MCF 10A (cell line): ENCODE measurements around the gene IRF9. TPM values are rescaled to one million over a fixed set of nuclear protein-coding genes. Genes with fewer than 3 reads are reported as not detected.

Experiments used
- BruUV-seq: library from RNA; stranded (reverse); fragments of 400-500 nt; replicated peaks from 2 replicates; lab custom pipeline; 2021; lab: Mats Ljungman, UMichigan
- CTCF ChIA-PET: fragments of 300-600 bp; sonication (Branson Sonifier 250); formaldehyde crosslinking; extraction: SDS; loops from one replicate; lab custom pipeline; 2021; ENCODE audit warnings: antibody characterized with exemption, inconsistent platforms; lab: Yijun Ruan, JAX
- POLR2A ChIA-PET: fragments of 300-600, 350-650 bp; sonication (Branson Sonifier 250); formaldehyde crosslinking; extraction: SDS; loops from one replicate; lab custom pipeline; 2020; ENCODE audit warnings: antibody characterized with exemption, inconsistent platforms; lab: Yijun Ruan, JAX
- DNase-seq: peaks from one replicate; pipeline ENCODE4 v3.0.0-alpha.2; 2018; ENCODE audit not compliant: unreplicated experiment
- H3K27ac Mint-ChIP-seq: one replicate; pipeline ENCODE4 v1.8.0; 2022; ENCODE audit warnings: mild to moderate bottlenecking, low read depth, mixed read lengths; ENCODE audit not compliant: unreplicated experiment
- H3K27me3 Mint-ChIP-seq: one replicate; pipeline ENCODE4 v1.8.0; 2022; ENCODE audit warnings: mixed read lengths; ENCODE audit not compliant: insufficient read depth, unreplicated experiment
- H3K36me3 Mint-ChIP-seq: one replicate; pipeline ENCODE4 v1.8.0; 2022; ENCODE audit warnings: mild to moderate bottlenecking, moderate library complexity, mixed read lengths; ENCODE audit not compliant: insufficient read depth, unreplicated experiment
- H3K4me1 Mint-ChIP-seq: one replicate; pipeline ENCODE4 v1.8.0; 2022; ENCODE audit warnings: mixed read lengths; ENCODE audit not compliant: insufficient read depth, unreplicated experiment
- H3K4me3 Mint-ChIP-seq: one replicate; pipeline ENCODE4 v1.8.0; 2022; ENCODE audit warnings: mild to moderate bottlenecking, moderate library complexity, mixed read lengths; ENCODE audit not compliant: unreplicated experiment
- H3K9me3 Mint-ChIP-seq: one replicate; pipeline ENCODE4 v1.8.0; 2022; ENCODE audit warnings: mixed read lengths; ENCODE audit not compliant: unreplicated experiment
- CTCF ChIP-seq: fragments of 200-600 bp; IDR thresholded peaks from one replicate; pipeline ENCODE4 v1.8.0; 2022; ENCODE audit warnings: antibody characterized with exemption, mild to moderate bottlenecking; ENCODE audit not compliant: unreplicated experiment
- intact Hi-C: fragments of 100-400 bp; cut with micrococcal nuclease; formaldehyde crosslinking; loops from 2 replicates; pipeline ENCODE4 v1.14.1; 2022
- total RNA-seq: library from RNA; stranded (reverse); gene quantifications from 2 replicates; pipeline ENCODE4 v1.2.3, GENCODE V29; 2022

Gene IRF9
- total RNA-seq, 1 experiment from 2014 or later = 13.6 TPM

- POLR2A ChIA-PET = interaction anchor here (0.6 to 3.9 kb wide), 33 partner anchors 9 to 1129 kb away, joined by 3 to 68 read pairs (median 6); partner anchors contain the start of genes CHMP4A, DCAF11, DHRS1 and EMC9
- Mint-ChIP-seq H3K27me3 (no peaks in the 10 kb centered on the region), H3K27ac (peak within 1 kb of the TSS; percentile 96), H3K4me1 (peaks cover 18% of the 10 kb centered on the region), H3K36me3 (peaks cover 50% of the 10 kb centered on the region), H3K9me3 (no peaks in the 10 kb centered on the region), H3K4me3 (peak within 1 kb of the TSS; percentile 81)
- CTCF ChIA-PET = interaction anchor here (0.7 to 3.3 kb wide), 12 partner anchors 11 to 1759 kb away, joined by 3 to 17 read pairs (median 3); partner anchors contain the start of genes CIDEB, TINF2 and TSSK4
- DNase-seq = peak; percentile 84
- no peak for TF ChIP-seq CTCF
- intact Hi-C loops = loop anchor here (5.0 kb wide), 1 partner anchor 47 kb away; the partner anchor contains the start of gene TINF2
- BruUV-seq = no TSS peak
Measured at GRCh38 chr14:24195186-24196070, 34.4 kb downstream of the IRF9 start, which contains the start of gene TM9SF1. TSS of gene TM9SF1 (minus strand) at chr14:24195441. CDS start at chr14:24195019, 422 bp downstream.

- DNase-seq = peak; percentile 32
- Mint-ChIP-seq H3K9me3 (no peaks in the 10 kb centered on the region), H3K4me3 (peak overlapping the region; percentile 81), H3K27ac (peak overlapping the region; percentile 96), H3K36me3 (peaks cover 45% of the 10 kb centered on the region), H3K4me1 (peaks cover 18% of the 10 kb centered on the region), H3K27me3 (no peaks in the 10 kb centered on the region)
- CTCF ChIA-PET = interaction anchor here (0.7 to 3.3 kb wide), 7 partner anchors 10 to 864 kb away, joined by 3 to 17 read pairs (median 3); partner anchors contain the start of genes CIDEB and TINF2
- intact Hi-C loops = loop anchor here (5.0 kb wide), 1 partner anchor 46 kb away; the partner anchor contains the start of gene TINF2
- TSS peak; percentile 66 for BruUV-seq
- POLR2A ChIA-PET = interaction anchor here (0.7 to 3.9 kb wide), 32 partner anchors 8 to 895 kb away, joined by 3 to 68 read pairs (median 6); partner anchors contain the start of genes CHMP4A, DCAF11, DHRS1 and EMC9
- no peak for TF ChIP-seq CTCF
Measured at GRCh38 chr14:24196071-24197055, 35.3 kb downstream of the IRF9 start.

- Mint-ChIP-seq H3K36me3 (peaks cover 52% of the 10 kb centered on the region), H3K27me3 (no peaks in the 10 kb centered on the region), H3K27ac (no peak overlapping the region), H3K9me3 (no peaks in the 10 kb centered on the region), H3K4me3 (peak overlapping the region; percentile 81), H3K4me1 (peaks cover 18% of the 10 kb centered on the region)
- no TSS peak for BruUV-seq
- intact Hi-C loops = loop anchor here (5.0 kb wide), 1 partner anchor 45 kb away; the partner anchor contains the start of gene TINF2
- POLR2A ChIA-PET = interaction anchor here (1.1 to 3.9 kb wide), 10 partner anchors 15 to 719 kb away, joined by 3 to 68 read pairs (median 16); partner anchors contain the start of genes CHMP4A, DHRS1, LTB4R2 and MDP1
- CTCF ChIA-PET = interaction anchor here (1.4 to 3.3 kb wide), 3 partner anchors 45 to 111 kb away, joined by 3 to 17 read pairs (median 8); partner anchors contain the start of genes CIDEB and TINF2
- no peak for DNase-seq
- TF ChIP-seq CTCF = no peak
Measured at GRCh38 chr14:24197056-24197450, 36.0 kb downstream of the IRF9 start.
